Liver (tissue), 3 donors: Measurements from ENCODE around the gene TOGARAM1.

Source experiments
- HNF4A ChIP-seq, 2 donors: conservative IDR thresholded peaks; 2 replicates each; pipeline ENCODE4 v1.6.1; 2016; ENCODE audit warnings: antibody characterized with exemption in 2 of 2, mild to moderate bottlenecking in 2 of 2
- JUND ChIP-seq, 2 donors: IDR thresholded peaks; 2 replicates each; pipeline ENCODE4 v1.6.1; 2016; ENCODE audit warnings: antibody characterized with exemption in 2 of 2
- NR2F2 ChIP-seq: IDR thresholded peaks from 2 replicates; pipeline ENCODE4 v1.6.1; 2016; ENCODE audit warnings: antibody characterized with exemption
- RAD21 ChIP-seq, 2 donors: IDR thresholded peaks; 2 replicates each; pipeline ENCODE4 v1.6.1; 2016; ENCODE audit warnings: antibody characterized with exemption in 2 of 2, mild to moderate bottlenecking in 2 of 2
- TAF1 ChIP-seq: conservative IDR thresholded peaks from 2 replicates; pipeline ENCODE4 v1.6.1; 2016; ENCODE audit warnings: antibody characterized with exemption, mild to moderate bottlenecking
- TF ChIP-seq, protein P1 (sequence below): fragments of 150-350 bp; IDR thresholded peaks from 2 replicates; pipeline ENCODE4 v1.5.1; 2017; ENCODE audit warnings: improper control_type of control experiment, low read depth, low read length; ENCODE audit not compliant: missing input control
- TF ChIP-seq, protein P2 (sequence below): IDR thresholded peaks from 2 replicates; pipeline ENCODE4 v1.6.1; 2016; ENCODE audit warnings: antibody characterized with exemption
- TF ChIP-seq, protein P3 (sequence below): IDR thresholded peaks from 2 replicates; pipeline ENCODE4 v1.6.1; 2016; ENCODE audit warnings: antibody characterized with exemption
- TF ChIP-seq, protein P4 (sequence below): IDR thresholded peaks from 2 replicates; pipeline ENCODE4 v1.6.1; 2016; ENCODE audit warnings: antibody characterized with exemption, mild to moderate bottlenecking
- donor health status: healthy.
- donor health status: healthy.

DNA sequence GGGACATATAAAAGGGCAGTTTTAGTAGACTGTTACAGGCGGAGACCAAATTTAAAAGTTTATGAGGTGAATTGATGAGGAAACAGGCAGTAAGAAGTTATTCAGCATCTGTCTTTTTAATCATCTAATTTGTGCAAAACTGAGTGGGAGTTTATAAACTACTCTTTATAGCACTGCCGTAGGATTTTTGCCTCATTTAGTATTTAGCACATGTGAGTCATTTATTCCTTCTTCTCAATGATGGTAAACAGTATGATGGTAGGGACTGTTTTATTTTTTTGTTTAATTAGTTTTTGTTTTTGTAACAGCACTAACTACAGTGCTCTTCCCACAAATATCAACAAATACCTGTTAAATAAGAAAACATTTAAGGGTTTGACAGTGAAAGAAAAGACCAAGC lies 20.6 kb downstream of the TOGARAM1 start:
- TF ChIP-seq, protein P1, sequence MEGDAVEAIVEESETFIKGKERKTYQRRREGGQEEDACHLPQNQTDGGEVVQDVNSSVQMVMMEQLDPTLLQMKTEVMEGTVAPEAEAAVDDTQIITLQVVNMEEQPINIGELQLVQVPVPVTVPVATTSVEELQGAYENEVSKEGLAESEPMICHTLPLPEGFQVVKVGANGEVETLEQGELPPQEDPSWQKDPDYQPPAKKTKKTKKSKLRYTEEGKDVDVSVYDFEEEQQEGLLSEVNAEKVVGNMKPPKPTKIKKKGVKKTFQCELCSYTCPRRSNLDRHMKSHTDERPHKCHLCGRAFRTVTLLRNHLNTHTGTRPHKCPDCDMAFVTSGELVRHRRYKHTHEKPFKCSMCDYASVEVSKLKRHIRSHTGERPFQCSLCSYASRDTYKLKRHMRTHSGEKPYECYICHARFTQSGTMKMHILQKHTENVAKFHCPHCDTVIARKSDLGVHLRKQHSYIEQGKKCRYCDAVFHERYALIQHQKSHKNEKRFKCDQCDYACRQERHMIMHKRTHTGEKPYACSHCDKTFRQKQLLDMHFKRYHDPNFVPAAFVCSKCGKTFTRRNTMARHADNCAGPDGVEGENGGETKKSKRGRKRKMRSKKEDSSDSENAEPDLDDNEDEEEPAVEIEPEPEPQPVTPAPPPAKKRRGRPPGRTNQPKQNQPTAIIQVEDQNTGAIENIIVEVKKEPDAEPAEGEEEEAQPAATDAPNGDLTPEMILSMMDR: no peak
- TF ChIP-seq HNF4A (conservative IDR thresholded peaks at IDR 0.05) (no peak), JUND (IDR thresholded peaks at IDR 0.05) (no peak), TAF1 (no peak), NR2F2 (no peak), RAD21 (IDR thresholded peaks at IDR 0.05) (no peak)
- TF ChIP-seq, protein P2, sequence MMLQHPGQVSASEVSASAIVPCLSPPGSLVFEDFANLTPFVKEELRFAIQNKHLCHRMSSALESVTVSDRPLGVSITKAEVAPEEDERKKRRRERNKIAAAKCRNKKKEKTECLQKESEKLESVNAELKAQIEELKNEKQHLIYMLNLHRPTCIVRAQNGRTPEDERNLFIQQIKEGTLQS: no peak
- TF ChIP-seq, protein P3, sequence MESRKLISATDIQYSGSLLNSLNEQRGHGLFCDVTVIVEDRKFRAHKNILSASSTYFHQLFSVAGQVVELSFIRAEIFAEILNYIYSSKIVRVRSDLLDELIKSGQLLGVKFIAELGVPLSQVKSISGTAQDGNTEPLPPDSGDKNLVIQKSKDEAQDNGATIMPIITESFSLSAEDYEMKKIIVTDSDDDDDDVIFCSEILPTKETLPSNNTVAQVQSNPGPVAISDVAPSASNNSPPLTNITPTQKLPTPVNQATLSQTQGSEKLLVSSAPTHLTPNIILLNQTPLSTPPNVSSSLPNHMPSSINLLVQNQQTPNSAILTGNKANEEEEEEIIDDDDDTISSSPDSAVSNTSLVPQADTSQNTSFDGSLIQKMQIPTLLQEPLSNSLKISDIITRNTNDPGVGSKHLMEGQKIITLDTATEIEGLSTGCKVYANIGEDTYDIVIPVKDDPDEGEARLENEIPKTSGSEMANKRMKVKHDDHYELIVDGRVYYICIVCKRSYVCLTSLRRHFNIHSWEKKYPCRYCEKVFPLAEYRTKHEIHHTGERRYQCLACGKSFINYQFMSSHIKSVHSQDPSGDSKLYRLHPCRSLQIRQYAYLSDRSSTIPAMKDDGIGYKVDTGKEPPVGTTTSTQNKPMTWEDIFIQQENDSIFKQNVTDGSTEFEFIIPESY: no peak
- TF ChIP-seq, protein P4, sequence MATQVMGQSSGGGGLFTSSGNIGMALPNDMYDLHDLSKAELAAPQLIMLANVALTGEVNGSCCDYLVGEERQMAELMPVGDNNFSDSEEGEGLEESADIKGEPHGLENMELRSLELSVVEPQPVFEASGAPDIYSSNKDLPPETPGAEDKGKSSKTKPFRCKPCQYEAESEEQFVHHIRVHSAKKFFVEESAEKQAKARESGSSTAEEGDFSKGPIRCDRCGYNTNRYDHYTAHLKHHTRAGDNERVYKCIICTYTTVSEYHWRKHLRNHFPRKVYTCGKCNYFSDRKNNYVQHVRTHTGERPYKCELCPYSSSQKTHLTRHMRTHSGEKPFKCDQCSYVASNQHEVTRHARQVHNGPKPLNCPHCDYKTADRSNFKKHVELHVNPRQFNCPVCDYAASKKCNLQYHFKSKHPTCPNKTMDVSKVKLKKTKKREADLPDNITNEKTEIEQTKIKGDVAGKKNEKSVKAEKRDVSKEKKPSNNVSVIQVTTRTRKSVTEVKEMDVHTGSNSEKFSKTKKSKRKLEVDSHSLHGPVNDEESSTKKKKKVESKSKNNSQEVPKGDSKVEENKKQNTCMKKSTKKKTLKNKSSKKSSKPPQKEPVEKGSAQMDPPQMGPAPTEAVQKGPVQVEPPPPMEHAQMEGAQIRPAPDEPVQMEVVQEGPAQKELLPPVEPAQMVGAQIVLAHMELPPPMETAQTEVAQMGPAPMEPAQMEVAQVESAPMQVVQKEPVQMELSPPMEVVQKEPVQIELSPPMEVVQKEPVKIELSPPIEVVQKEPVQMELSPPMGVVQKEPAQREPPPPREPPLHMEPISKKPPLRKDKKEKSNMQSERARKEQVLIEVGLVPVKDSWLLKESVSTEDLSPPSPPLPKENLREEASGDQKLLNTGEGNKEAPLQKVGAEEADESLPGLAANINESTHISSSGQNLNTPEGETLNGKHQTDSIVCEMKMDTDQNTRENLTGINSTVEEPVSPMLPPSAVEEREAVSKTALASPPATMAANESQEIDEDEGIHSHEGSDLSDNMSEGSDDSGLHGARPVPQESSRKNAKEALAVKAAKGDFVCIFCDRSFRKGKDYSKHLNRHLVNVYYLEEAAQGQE: no peak
